ENCODE results near the gene EIF3K. TPM values are rescaled to one million over a fixed set of nuclear protein-coding genes. Genes with fewer than 3 reads are reported as not detected.
A peak's percentile ranks its signal among the peaks of the same experiment; 100 is the strongest.

EIF3K gene
- total RNA-seq, 1 donor from 2014 or later, result 304 TPM

DNA sequence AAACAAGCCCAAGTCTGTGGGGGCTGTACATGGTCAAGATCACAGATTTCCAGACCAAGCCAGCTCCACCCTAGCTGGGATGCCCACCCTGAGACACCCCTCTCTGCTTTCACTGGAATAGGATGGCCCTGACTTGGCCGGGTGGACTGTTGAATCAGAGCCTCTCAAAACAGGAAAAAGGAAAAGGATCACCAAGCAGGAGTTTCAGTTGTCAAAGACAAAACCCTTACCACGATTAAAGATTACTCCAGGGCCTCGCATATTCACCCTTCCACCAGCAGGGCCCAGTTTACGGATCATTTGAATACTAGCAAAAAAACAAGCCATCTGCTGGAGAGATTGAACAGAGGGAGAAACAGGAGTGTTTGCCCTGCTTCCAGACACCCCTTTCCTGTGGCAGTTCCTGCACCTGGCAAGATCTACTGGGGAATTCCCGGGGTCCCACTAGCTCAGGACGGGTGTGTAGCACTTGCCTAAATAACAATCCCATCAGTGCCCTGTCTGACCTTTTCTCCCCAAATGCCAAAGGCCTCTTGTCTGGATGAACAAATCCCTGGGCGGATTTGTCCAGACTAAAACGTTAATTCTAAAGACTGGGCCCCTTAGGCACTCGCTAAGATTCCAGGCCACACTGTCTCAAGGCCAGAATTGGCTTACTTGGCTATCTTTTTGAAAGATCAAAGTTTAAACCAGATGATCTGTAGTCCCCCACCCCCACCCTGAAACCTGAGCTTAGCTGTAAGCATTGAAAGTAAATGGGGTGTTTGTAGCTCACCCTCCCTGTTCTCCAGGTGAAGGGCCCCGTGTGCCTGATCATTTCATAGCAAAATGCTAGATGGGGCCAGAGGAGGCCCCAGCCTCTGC is 66.9 kb downstream of the EIF3K start:
- ATAC-seq, result peak; percentile 1

DNA sequence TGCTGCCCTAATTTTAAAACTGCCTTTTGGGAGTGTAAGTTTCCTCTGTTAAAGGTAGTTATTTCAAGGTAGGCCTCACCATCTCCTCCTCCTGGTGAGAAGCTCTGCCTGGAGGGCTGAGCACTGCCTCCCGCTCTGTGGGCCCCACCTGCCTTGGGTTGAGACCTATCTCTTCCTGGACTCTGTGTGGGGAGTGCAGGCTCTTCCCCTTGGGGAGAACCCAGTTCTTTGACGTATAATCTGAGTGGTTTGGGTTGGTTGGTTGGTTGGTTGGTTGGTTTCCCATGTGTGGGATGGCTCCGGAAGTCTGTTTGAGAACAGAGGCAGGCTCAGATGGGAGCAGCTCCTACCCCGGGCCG is 67.5 kb downstream of the EIF3K start:
- no peak for ATAC-seq

Other genes starting within 250 kb of the EIF3K start
- gene PSMD8, start 244.6 kb upstream of the EIF3K start, total RNA-seq, result 154 TPM
- not detected for gene GGN, start 231.2 kb upstream of the EIF3K start, total RNA-seq
- gene SPRED3, start 230.5 kb upstream of the EIF3K start, total RNA-seq, result 0.56 TPM
- 20.8 TPM for gene FAM98C, start 216.1 kb upstream of the EIF3K start, total RNA-seq
- 0.24 TPM for gene RASGRP4, start 193.0 kb upstream of the EIF3K start, total RNA-seq
- gene RYR1, start 185.5 kb upstream of the EIF3K start, total RNA-seq, result 6.4 TPM
- gene MAP4K1, start 1.2 kb upstream of the EIF3K start, total RNA-seq, result 3.4 TPM
- 455 TPM for gene ACTN4, start 28.5 kb downstream of the EIF3K start, total RNA-seq
- gene CAPN12, start 125.3 kb downstream of the EIF3K start, total RNA-seq, result 2.2 TPM
- 684 TPM for gene LGALS7, start 154.3 kb downstream of the EIF3K start, total RNA-seq
- gene LGALS7B, start 170.0 kb downstream of the EIF3K start, total RNA-seq, result 886 TPM
- 0.40 TPM for gene LGALS4, start 193.8 kb downstream of the EIF3K start, total RNA-seq
- gene ECH1, start 212.6 kb downstream of the EIF3K start, total RNA-seq, result 182 TPM
- gene HNRNPL, start 230.8 kb downstream of the EIF3K start, total RNA-seq, result 236 TPM

Measured in esophagus mucosa (tissue), 1 donor.